Measurements from ENCODE around the gene RIN3. TPM values are rescaled to one million over a fixed set of nuclear protein-coding genes. Genes with fewer than 3 reads are reported as not detected.

Gene RIN3
- total and polyA plus RNA-seq, 2 of the 4 experiments (the other 2 are of a cell fraction), result 2.5 to 11.1 TPM

DNA sequence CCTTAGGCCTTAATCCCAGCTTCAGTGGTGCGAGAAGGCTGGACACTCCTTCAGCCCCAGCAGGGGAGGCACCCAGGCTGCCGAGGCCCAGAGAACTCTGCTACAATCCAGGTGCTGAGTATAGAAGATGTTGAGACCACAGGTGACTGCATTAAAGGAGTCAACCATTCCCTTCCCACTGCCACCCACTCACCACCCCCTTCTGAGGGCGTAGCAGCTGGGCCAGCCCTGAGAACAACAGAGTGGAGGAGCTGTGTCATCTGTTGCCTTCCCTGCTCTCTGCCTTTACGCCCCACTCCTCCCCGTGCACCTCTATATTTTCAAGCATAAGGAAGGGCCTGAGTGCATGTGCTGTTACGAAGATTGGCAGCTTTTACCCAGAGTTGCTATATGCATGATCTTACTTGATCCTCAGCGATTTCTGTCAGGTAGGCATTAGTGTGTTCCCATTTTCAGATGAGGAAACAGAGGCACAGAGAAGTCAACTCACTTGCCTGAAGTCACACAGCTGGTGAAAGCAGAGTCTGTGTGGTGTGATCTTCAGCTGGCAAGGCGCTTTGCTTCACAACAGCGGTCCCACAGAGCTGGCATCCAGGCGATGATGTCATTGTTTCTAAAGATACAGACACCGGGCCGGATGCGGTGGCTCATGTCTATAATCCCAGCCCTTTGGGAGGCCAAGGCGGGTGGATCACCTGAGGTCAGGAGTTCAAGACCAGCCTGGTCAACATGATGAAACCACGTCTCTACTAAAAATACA is 46.7 kb downstream of the RIN3 start:
- no peak overlapping the region for H3K23ac ChIP-seq (ENCODE audit: low read depth, low read length)
- H3K4me1 ChIP-seq (ENCODE audit: control insufficient read depth, insufficient read depth, low read length), result peaks cover 16% of the 10 kb centered on the region
- no TSS peak for BruUV-seq (replicated peaks)
- in situ Hi-C loops (cut with MboI; ENCODE audit: low sequenced_read_pairs) (no loop called here), dilution Hi-C loops (cut with HindIII; ENCODE audit: low sequenced_read_pairs, unreplicated experiment) (no loop called here), intact Hi-C loops (cut with micrococcal nuclease) (no loop called here)
- POLR2A ChIA-PET (ENCODE audit: unreplicated experiment), result no interaction called here
- H3K18ac ChIP-seq (ENCODE audit: low read depth, low read length), result no peak overlapping the region
- no peak overlapping the region for H3K4ac ChIP-seq (ENCODE audit: low read depth, low read length)
- no peaks in the 10 kb centered on the region for H3K9me3 ChIP-seq (ENCODE audit: control insufficient read depth, insufficient read depth, low read length)
- no peaks in the 10 kb centered on the region; the same call in 1 of the 2 replicates for H4K20me1 ChIP-seq (ENCODE audit: insufficient read depth, low read length)
- no peak overlapping the region for H2BK5ac ChIP-seq (ENCODE audit: low read depth, low read length, poor library complexity, severe bottlenecking)
- CTCF ChIA-PET, result no interaction called here
- H3K36me3 ChIP-seq (ENCODE audit: control insufficient read depth, insufficient read depth, low read length), result peaks cover 30% of the 10 kb centered on the region
- H4K91ac ChIP-seq (ENCODE audit: insufficient read depth, low read depth, low read length), result no peak overlapping the region
- H2AK5ac ChIP-seq (ENCODE audit: low read depth, low read length), result no peak overlapping the region
- H3K27me3 ChIP-seq (ENCODE audit: control insufficient read depth, insufficient read depth, low read length), result no peaks in the 10 kb centered on the region
- H3K4me2 ChIP-seq (ENCODE audit: low read depth, low read length), result no peak overlapping the region
- TF ChIP-seq FOS (IDR thresholded peaks at IDR 0.05; ENCODE audit: low read depth, low read length) (no peak), POLR2A (IDR thresholded peaks at IDR 0.05; ENCODE audit: low read depth, low read length) (no peak), RFX5 (IDR thresholded peaks at IDR 0.05; ENCODE audit: low read depth, low read length) (no peak), CHD1 (IDR thresholded peaks at IDR 0.05; ENCODE audit: low read depth, low read length) (no peak), CEBPB (IDR thresholded peaks at IDR 0.05; ENCODE audit: low read depth, low read length) (no peak), ELK1 (IDR thresholded peaks at IDR 0.05; ENCODE audit: borderline replicate concordance, low read depth, low read length) (no peak), NFE2L2 (IDR thresholded peaks at IDR 0.05; ENCODE audit: low read depth, low read length) (no peak), RAD21 (IDR thresholded peaks at IDR 0.05; ENCODE audit: low read length) (no peak), RCOR1 (IDR thresholded peaks at IDR 0.05; ENCODE audit: insufficient replicate concordance, low read length) (no peak)
- TF ChIP-seq, protein P1, sequence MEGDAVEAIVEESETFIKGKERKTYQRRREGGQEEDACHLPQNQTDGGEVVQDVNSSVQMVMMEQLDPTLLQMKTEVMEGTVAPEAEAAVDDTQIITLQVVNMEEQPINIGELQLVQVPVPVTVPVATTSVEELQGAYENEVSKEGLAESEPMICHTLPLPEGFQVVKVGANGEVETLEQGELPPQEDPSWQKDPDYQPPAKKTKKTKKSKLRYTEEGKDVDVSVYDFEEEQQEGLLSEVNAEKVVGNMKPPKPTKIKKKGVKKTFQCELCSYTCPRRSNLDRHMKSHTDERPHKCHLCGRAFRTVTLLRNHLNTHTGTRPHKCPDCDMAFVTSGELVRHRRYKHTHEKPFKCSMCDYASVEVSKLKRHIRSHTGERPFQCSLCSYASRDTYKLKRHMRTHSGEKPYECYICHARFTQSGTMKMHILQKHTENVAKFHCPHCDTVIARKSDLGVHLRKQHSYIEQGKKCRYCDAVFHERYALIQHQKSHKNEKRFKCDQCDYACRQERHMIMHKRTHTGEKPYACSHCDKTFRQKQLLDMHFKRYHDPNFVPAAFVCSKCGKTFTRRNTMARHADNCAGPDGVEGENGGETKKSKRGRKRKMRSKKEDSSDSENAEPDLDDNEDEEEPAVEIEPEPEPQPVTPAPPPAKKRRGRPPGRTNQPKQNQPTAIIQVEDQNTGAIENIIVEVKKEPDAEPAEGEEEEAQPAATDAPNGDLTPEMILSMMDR (conservative IDR thresholded peaks at IDR 0.05; ENCODE audit: low read depth, low read length), result no peak
- H3K56ac ChIP-seq (ENCODE audit: extremely low read depth, insufficient read depth, low read length), result no peak overlapping the region
- H2BK15ac ChIP-seq (ENCODE audit: low read depth, low read length), result no peak overlapping the region
- DNase-seq (no peak), ATAC-seq (ENCODE audit: low read depth) (no peak)
- no peak overlapping the region for H4K8ac ChIP-seq (ENCODE audit: low read depth in 2 of 2, low read length in 2 of 2)
- no peak overlapping the region for H3K27ac ChIP-seq (ENCODE audit: insufficient read depth, low read length)
- no peak overlapping the region for H2AK9ac ChIP-seq (replicated peaks; ENCODE audit: low read depth, low read length, poor library complexity)
- peaks cover 28% of the 10 kb centered on the region for H3K9me1 ChIP-seq (ENCODE audit: insufficient read depth, low read length)
- WGBS, 2 experiments (ENCODE audit: extremely low coverage in 2 of 2, insufficient read length in 1 of 2), result 95% methylated on average over 7 of the region's 15 CpGs; no CpG with 5 or more reads in 1 of the 2 experiments
- H2BK120ac ChIP-seq (ENCODE audit: low read depth, low read length), result no peak overlapping the region
- H2AFZ ChIP-seq (replicated peaks; ENCODE audit: low read length, poor library complexity), result no peak overlapping the region
- H4K5ac ChIP-seq (ENCODE audit: low read depth, low read length), result no peak overlapping the region
- H3K9ac ChIP-seq (ENCODE audit: low read depth, low read length), result no peak overlapping the region
- peaks cover 2 to 66% of the 10 kb centered on the region in 2 experiments; a peak in 3 of 4 replicates for H3K79me1 ChIP-seq (ENCODE audit: low read depth in 1 of 2, low read length in 2 of 2)
- H2BK20ac ChIP-seq (ENCODE audit: low read depth, low read length), result no peak overlapping the region
- no peak overlapping the region for H3K4me3 ChIP-seq (ENCODE audit: insufficient read depth, low read depth, low read length)
- no peak overlapping the region for H3K14ac ChIP-seq (replicated peaks; ENCODE audit: low read depth, low read length)
